Pancreas (tissue), 10 donors: ENCODE results near the gene POLR3A. TPM values are rescaled to one million over a fixed set of nuclear protein-coding genes. Genes with fewer than 3 reads are reported as not detected.

ENCODE experiments used
- ATAC-seq, 4 donors: fragments of 200-7000 bp; cut with Tn5 transposase; one replicate each; pipeline versions ENCODE4 v1.8.0 to v1.9.1; 2020; ENCODE audit warnings: mild to moderate bottlenecking in 4 of 4, moderate library complexity in 4 of 4
- DNase-seq, 6 donors: peaks; one replicate each; pipeline ENCODE4 v3.0.0-alpha.2; 2020
- FAIRE-seq: peaks from 2 replicates; lab custom pipeline; 2012; peaks lifted over from hg19 to GRCh38; lab: Jason Lieb, UNC
- H3K27ac ChIP-seq, 4 donors: fragments of 200-600 bp; sonication (generic); 1 replicate in 3 of 4; 2 replicates in 1 of 4; pipeline versions ENCODE4 v1.5.0 to v1.8.0; 2020
- H3K27me3 ChIP-seq, 4 donors: fragments of 200-600 bp; one replicate each; pipeline ENCODE4 v1.8.0; 2021
- H3K36me3 ChIP-seq, 3 donors: fragments of 200-600 bp; sonication (generic) in 1 of 3; one replicate each; pipeline versions ENCODE4 v1.5.0 to v1.8.0; 2020 to 2021
- H3K4me1 ChIP-seq, 3 donors: fragments of 200-600 bp; one replicate each; pipeline ENCODE4 v1.8.0; 2021
- H3K4me3 ChIP-seq, 4 donors: fragments of 200-600 bp; sonication (generic) in 2 of 4; one replicate each; pipeline versions ENCODE4 v1.5.0 to v1.8.0; 2020 to 2021
- H3K9me3 ChIP-seq, 4 donors: fragments of 200-600 bp; one replicate each; pipeline ENCODE4 v1.8.0; 2021
- WGBS, 2 donors: extraction: QIAGEN DNeasy Blood & Tissue Kit; methylation state at CpG; one replicate each; pipeline ENCODE4 v1.1.7; 2013; 5-methylcytosine and 5-hydroxymethylcytosine counted together
- intact Hi-C, 3 donors: fragments of 100-400 bp; cut with DNase I; formaldehyde crosslinking; loops; one replicate each; pipeline versions ENCODE4 v1.11.1 to v1.14.2; 2022
- polyA plus RNA-seq, 2 donors: library from polyadenylated mRNA; stranded (reverse); fragments of 200-250 nt; gene quantifications; one replicate each; pipeline ENCODE4 v1.2.3, GENCODE V29; 2013
- total RNA-seq, 6 donors: library from RNA; stranded (reverse); fragmentation: NEBNext Ultra II Directional in 4 of 6; extraction: Animal tissue kit (Norgen Biotek cat#: 25700) in 4 of 6; gene quantifications; one replicate each; pipeline versions ENCODE4 v1.2.1 to v1.2.4, GENCODE V29; 2021 to 2023
- TF ChIP-seq, protein P1 (sequence below), 4 donors: fragments of 200-600 bp; sonication (generic) in 3 of 4; IDR thresholded peaks; one replicate each; pipeline versions ENCODE4 v1.5.0 to v1.8.0; 2021; ENCODE audit warnings: antibody characterized with exemption in 4 of 4
- donor health status: healthy with polysubstance abuse.
- donor health status: DM: no; HTN: no; CAD: no; lungs with moderate emphysema.
- donor health status: DM: no; HTN: no; CAD: no.
- donor health status: control.
- donor health status: control.
- donor health status: Bipolar disorder and iron deficiency.
- donor health status: DM: yes; HTN: yes; CAD: no.
- donor health status: DM: no; HTN: no; CAD: no.
- donor health status: DM: no; HTN: no; CAD: no.
- donor health status: DM: yes; HTN: yes; CAD: no.

The POLR3A gene
- total and polyA plus RNA-seq, 8 donors, result 4.0 to 7.4 (median 5.4) TPM

DNA sequence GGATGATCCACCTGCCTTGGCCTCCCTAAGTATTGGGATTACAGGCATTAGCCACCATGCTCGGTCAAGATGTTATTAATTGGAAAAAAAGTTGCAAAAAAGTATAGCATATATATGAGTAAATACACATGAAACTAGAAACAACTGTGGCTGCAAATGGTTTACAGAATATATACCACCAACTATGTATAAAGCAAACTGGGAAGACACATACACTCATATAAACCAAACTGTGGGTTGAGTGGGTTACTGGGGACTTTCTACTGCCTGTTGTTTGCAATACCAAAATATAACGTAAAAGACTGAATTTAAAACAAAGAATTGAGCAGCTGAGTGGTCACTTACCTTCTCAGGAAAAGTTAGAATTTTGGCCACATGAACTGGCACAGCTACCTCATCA lies 8.1 kb downstream of the POLR3A start:
- TF ChIP-seq, protein P1, sequence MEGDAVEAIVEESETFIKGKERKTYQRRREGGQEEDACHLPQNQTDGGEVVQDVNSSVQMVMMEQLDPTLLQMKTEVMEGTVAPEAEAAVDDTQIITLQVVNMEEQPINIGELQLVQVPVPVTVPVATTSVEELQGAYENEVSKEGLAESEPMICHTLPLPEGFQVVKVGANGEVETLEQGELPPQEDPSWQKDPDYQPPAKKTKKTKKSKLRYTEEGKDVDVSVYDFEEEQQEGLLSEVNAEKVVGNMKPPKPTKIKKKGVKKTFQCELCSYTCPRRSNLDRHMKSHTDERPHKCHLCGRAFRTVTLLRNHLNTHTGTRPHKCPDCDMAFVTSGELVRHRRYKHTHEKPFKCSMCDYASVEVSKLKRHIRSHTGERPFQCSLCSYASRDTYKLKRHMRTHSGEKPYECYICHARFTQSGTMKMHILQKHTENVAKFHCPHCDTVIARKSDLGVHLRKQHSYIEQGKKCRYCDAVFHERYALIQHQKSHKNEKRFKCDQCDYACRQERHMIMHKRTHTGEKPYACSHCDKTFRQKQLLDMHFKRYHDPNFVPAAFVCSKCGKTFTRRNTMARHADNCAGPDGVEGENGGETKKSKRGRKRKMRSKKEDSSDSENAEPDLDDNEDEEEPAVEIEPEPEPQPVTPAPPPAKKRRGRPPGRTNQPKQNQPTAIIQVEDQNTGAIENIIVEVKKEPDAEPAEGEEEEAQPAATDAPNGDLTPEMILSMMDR (IDR thresholded peaks at IDR 0.05), result no peak
- Histone ChIP-seq H3K9me3 (no peaks in the 10 kb centered on the region), H3K4me3 (no peak overlapping the region), H3K4me1 (no peaks in the 10 kb centered on the region), H3K36me3 (peaks cover 7 to 91% (median 39%) of the 10 kb centered on the region in 3 donors), H3K27me3 (no peaks in the 10 kb centered on the region), H3K27ac (no peak overlapping the region)
- intact Hi-C loops, result no loop called here
- DNase-seq, result no peak
- no peak for FAIRE-seq
- ATAC-seq, result no peak
- 87 to 90% methylated on average over 2 of the region's 2 CpGs for WGBS, 2 donors

DNA sequence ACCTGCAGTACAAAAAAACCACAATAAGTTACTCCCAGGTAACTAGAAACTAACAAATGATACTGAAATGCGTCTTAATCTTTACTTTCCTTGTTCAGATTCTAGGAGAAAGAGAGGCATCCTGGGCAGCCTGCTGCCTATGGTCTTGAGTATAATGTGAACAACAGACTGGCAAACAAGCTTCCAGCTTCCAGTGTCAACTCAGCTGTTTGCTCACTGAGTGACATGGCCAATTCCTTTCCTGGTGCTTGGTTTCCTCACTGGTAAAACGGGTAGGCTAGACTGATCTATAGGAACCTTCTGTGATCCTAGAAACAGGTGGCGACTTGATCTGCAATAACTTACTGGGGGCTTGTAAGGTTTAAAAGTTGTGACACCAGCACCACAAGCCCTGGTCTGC lies 10.1 kb downstream of the POLR3A start:
- DNase-seq (no peak), FAIRE-seq (no peak), ATAC-seq (no peak)
- H3K4me3 ChIP-seq, result no peak overlapping the region
- 76 to 82% methylated on average over 3 of the region's 3 CpGs for WGBS, 2 donors
- H3K4me1 ChIP-seq, result no peaks in the 10 kb centered on the region
- TF ChIP-seq, protein P1 (IDR thresholded peaks at IDR 0.05), result no peak
- peaks cover 11 to 90% (median 33%) of the 10 kb centered on the region in 3 donors for H3K36me3 ChIP-seq
- intact Hi-C loops, result no loop called here
- no peak overlapping the region for H3K27ac ChIP-seq
- H3K27me3 ChIP-seq, result no peaks in the 10 kb centered on the region
- no peaks in the 10 kb centered on the region for H3K9me3 ChIP-seq

DNA sequence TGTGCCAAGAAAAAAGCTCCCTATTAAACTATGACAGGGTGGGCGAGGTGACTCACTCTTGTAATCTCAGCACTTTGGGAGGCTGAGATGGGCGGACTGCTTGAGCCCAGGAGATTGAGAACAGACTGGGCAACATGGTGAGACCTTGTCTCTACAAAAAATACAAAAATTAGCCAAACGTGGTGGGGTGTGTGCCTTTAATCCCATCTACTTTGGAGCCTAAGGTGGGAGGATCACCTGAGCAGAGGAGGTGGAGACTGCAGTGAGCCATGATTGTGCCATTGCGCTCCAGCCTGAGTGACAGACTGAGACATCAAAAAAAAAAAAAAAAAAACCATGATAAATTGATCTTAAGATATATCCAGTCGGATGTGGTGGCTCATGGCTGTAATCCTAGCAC lies 11.5 kb downstream of the POLR3A start:
- no peak for ATAC-seq
- Histone ChIP-seq H3K4me1 (no peaks in the 10 kb centered on the region), H3K27ac (no peak overlapping the region), H3K27me3 (no peaks in the 10 kb centered on the region), H3K4me3 (no peak overlapping the region), H3K9me3 (no peaks in the 10 kb centered on the region), H3K36me3 (peaks cover 6 to 84% (median 31%) of the 10 kb centered on the region in 3 donors)
- intact Hi-C loops, result no loop called here
- DNase-seq, result no peak
- FAIRE-seq, result no peak
- WGBS, 2 donors, result 68 to 74% methylated on average over 5 of the region's 5 CpGs
- TF ChIP-seq, protein P1 (IDR thresholded peaks at IDR 0.05), result no peak

DNA sequence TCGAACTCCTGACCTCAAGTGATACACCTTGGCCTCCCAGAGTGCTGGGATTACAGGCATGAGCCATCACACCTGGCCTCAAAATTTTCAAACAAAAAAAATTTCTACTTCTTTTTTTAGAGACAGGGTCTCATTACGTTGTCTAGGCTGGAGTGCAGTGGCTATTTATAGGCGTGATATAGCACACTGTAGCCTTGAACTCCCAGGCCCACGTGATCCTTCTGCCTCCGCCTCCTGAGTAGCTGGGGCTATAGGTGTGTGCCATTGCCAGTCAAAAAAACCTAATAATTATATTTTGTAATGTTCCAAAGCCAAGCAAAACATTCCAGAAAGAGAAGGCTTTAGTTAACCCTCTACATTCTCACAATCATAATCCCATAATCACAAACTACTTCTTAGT lies 13.8 kb downstream of the POLR3A start:
- peaks cover 4 to 83% (median 19%) of the 10 kb centered on the region in 3 donors for H3K36me3 ChIP-seq
- TF ChIP-seq, protein P1 (IDR thresholded peaks at IDR 0.05), result no peak
- H3K27ac ChIP-seq, result no peak overlapping the region
- H3K4me1 ChIP-seq, result no peaks in the 10 kb centered on the region
- DNase-seq, result no peak
- no peaks in the 10 kb centered on the region for H3K9me3 ChIP-seq
- no peak overlapping the region for H3K4me3 ChIP-seq
- FAIRE-seq, result no peak
- intact Hi-C loops, result no loop called here
- WGBS, 2 donors, result 80% methylated on average over 5 of the region's 5 CpGs
- H3K27me3 ChIP-seq, result no peaks in the 10 kb centered on the region
- no peak for ATAC-seq

DNA sequence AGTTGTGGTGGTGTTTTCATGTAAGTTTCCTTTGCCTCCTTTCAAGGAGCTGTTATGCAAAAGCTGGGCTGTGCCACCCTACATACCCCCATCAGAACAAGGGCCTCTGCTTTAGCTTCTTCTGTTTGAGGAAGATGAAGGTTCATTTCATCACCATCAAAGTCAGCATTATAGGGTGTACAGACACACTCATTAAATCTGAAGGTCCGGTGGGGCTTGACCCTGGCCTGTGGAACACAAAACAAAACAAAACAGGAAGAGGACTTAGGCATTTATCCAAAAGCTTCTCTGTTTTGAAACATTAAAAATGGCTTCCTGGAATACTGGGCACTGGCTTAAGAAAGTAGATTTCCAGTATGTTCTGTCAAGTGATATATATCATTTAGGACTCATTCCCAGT lies 15.8 kb downstream of the POLR3A start:
- no peak overlapping the region for H3K4me3 ChIP-seq
- 89 to 95% methylated on average over 1 of the region's 1 CpG for WGBS, 2 donors
- TF ChIP-seq, protein P1 (IDR thresholded peaks at IDR 0.05), result no peak
- H3K27ac ChIP-seq, result no peak overlapping the region
- no peaks in the 10 kb centered on the region for H3K27me3 ChIP-seq
- peaks cover 4 to 71% (median 19%) of the 10 kb centered on the region in 3 donors for H3K36me3 ChIP-seq
- FAIRE-seq (no peak), DNase-seq (no peak), ATAC-seq (no peak)
- intact Hi-C loops, result no loop called here
- H3K9me3 ChIP-seq, result no peaks in the 10 kb centered on the region
- H3K4me1 ChIP-seq, result no peaks in the 10 kb centered on the region
